ENCODE results near the gene WDR17.

WDR17 gene

DNA sequence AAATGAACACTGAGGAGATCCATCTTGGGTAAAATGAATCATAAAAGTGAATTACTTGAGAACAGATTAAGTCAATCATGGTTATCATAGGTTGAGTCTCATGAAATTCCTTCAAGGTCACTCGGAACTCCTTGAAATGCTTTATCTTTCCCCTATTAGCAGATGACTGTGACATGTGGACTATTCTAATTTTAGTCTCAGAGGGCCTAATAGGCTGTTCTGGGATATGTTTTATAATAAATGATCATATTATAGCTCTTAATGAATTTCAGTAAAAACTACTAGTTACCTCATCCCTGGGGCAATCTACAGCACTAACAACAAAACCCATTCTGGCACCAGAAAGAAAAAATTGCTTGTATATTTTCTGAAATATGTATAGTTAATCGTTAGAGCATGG, 85.1 kb downstream of the WDR17 start:
- Histone ChIP-seq H3K4me1 (ENCODE audit: insufficient read depth, low read length) (no peaks in the 10 kb centered on the region), H3K27ac (ENCODE audit: low read depth, low read length) (no peak overlapping the region), H3K9me3 (ENCODE audit: insufficient read depth, low read depth, low read length) (no peaks in the 10 kb centered on the region), H3K36me3 (ENCODE audit: insufficient read depth, low read length) (no peaks in the 10 kb centered on the region), H3K9ac (ENCODE audit: low read depth, low read length) (no peak overlapping the region), H3K4me3 (ENCODE audit: low read length) (no peak overlapping the region), H3K27me3 (ENCODE audit: insufficient read depth, low read length) (no peaks in the 10 kb centered on the region)
- WGBS, result 92% methylated on average over 2 of the region's 2 CpGs

DNA sequence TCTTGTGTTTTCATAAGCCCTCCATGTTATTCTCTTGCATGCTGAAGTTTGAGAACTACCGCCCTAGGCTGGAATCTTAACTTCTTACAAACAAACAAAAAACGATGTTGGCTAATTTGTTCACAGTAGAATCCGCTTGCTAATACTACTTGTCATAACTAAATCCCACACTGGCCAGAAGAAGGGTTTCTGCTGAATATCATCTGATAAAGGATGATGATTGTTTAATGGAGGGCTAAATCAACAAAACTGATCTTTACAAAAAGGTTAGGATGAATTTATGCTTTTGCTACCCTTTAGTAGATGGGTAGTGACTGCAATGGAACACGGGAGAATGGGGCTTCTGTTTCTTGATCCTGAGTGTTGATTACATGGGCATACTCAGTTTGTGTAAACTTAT, 87.5 kb downstream of the WDR17 start:
- Histone ChIP-seq H3K9ac (ENCODE audit: low read depth, low read length) (no peak overlapping the region), H3K9me3 (ENCODE audit: insufficient read depth, low read depth, low read length) (no peaks in the 10 kb centered on the region), H3K27ac (ENCODE audit: low read depth, low read length) (no peak overlapping the region), H3K27me3 (ENCODE audit: insufficient read depth, low read length) (no peaks in the 10 kb centered on the region), H3K4me3 (ENCODE audit: low read length) (no peak overlapping the region), H3K36me3 (ENCODE audit: insufficient read depth, low read length) (no peaks in the 10 kb centered on the region), H3K4me1 (ENCODE audit: insufficient read depth, low read length) (no peaks in the 10 kb centered on the region)
- WGBS, result 91% methylated on average over 4 of the region's 4 CpGs

DNA sequence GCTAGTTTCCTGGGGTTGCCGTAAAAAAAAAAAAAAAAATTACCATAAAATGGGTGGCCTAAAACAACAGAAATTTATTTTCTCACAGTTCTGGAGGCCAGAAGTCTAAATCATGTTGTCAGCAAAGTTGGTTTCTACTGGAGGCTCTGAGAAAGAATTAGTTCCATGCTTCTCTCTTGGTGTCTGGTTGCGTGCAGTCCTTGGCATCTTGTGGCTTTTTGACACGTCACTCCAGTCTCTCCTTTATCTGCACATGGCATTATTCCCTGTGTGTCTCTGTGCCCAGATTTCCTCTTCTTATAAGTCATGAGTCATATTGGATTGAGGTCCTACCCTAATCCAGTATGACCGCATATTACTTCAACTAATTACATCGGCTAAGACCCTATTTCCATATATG, 91.0 kb downstream of the WDR17 start:
- H3K9ac ChIP-seq (ENCODE audit: low read depth, low read length), result no peak overlapping the region
- no peak overlapping the region for H3K4me3 ChIP-seq (ENCODE audit: low read length)
- no peaks in the 10 kb centered on the region for H3K27me3 ChIP-seq (ENCODE audit: insufficient read depth, low read length)
- no peaks in the 10 kb centered on the region for H3K9me3 ChIP-seq (ENCODE audit: insufficient read depth, low read depth, low read length)
- H3K4me1 ChIP-seq (ENCODE audit: insufficient read depth, low read length), result no peaks in the 10 kb centered on the region
- no peaks in the 10 kb centered on the region for H3K36me3 ChIP-seq (ENCODE audit: insufficient read depth, low read length)
- over 99% methylated on average over 5 of the region's 5 CpGs for WGBS
- no peak overlapping the region for H3K27ac ChIP-seq (ENCODE audit: low read depth, low read length)

GRCh38 chr4:176163041-176163440, 97.4 kb downstream of the WDR17 start:
- Histone ChIP-seq H3K4me1 (ENCODE audit: insufficient read depth, low read length) (no peaks in the 10 kb centered on the region), H3K9me3 (ENCODE audit: insufficient read depth, low read depth, low read length) (no peaks in the 10 kb centered on the region), H3K27me3 (ENCODE audit: insufficient read depth, low read length) (no peaks in the 10 kb centered on the region), H3K27ac (ENCODE audit: low read depth, low read length) (no peak overlapping the region), H3K9ac (ENCODE audit: low read depth, low read length) (no peak overlapping the region), H3K4me3 (ENCODE audit: low read length) (no peak overlapping the region), H3K36me3 (ENCODE audit: insufficient read depth, low read length) (no peaks in the 10 kb centered on the region)
- WGBS, result 98% methylated on average over 3 of the region's 3 CpGs

- H3K9ac ChIP-seq (ENCODE audit: low read depth, low read length), result no peak overlapping the region
- no peaks in the 10 kb centered on the region for H3K27me3 ChIP-seq (ENCODE audit: insufficient read depth, low read length)
- no peak overlapping the region for H3K27ac ChIP-seq (ENCODE audit: low read depth, low read length)
- peaks cover 24% of the 10 kb centered on the region for H3K4me1 ChIP-seq (ENCODE audit: insufficient read depth, low read length)
- H3K9me3 ChIP-seq (ENCODE audit: insufficient read depth, low read depth, low read length), result no peaks in the 10 kb centered on the region
- 90% methylated on average over 1 of the region's 1 CpG for WGBS
- H3K36me3 ChIP-seq (ENCODE audit: insufficient read depth, low read length), result no peaks in the 10 kb centered on the region
- no peak overlapping the region for H3K4me3 ChIP-seq (ENCODE audit: low read length)
Observed at GRCh38 chr4:176185051-176185450, 119.4 kb downstream of the WDR17 start.

GRCh38 chr4:176186067-176186466, 120.4 kb downstream of the WDR17 start:
- no peaks in the 10 kb centered on the region for H3K36me3 ChIP-seq (ENCODE audit: insufficient read depth, low read length)
- H3K9ac ChIP-seq (ENCODE audit: low read depth, low read length), result no peak overlapping the region
- 42% methylated on average over 2 of the region's 2 CpGs for WGBS
- H3K27ac ChIP-seq (ENCODE audit: low read depth, low read length), result peak overlapping the region; percentile 54
- no peaks in the 10 kb centered on the region for H3K9me3 ChIP-seq (ENCODE audit: insufficient read depth, low read depth, low read length)
- peaks cover 28% of the 10 kb centered on the region for H3K4me1 ChIP-seq (ENCODE audit: insufficient read depth, low read length)
- no peaks in the 10 kb centered on the region for H3K27me3 ChIP-seq (ENCODE audit: insufficient read depth, low read length)
- no peak overlapping the region for H3K4me3 ChIP-seq (ENCODE audit: low read length)

- Histone ChIP-seq H3K4me1 (ENCODE audit: insufficient read depth, low read length) (peaks cover 28% of the 10 kb centered on the region), H3K4me3 (ENCODE audit: low read length) (no peak overlapping the region), H3K9me3 (ENCODE audit: insufficient read depth, low read depth, low read length) (no peaks in the 10 kb centered on the region), H3K9ac (ENCODE audit: low read depth, low read length) (no peak overlapping the region), H3K27me3 (ENCODE audit: insufficient read depth, low read length) (no peaks in the 10 kb centered on the region), H3K36me3 (ENCODE audit: insufficient read depth, low read length) (no peaks in the 10 kb centered on the region), H3K27ac (ENCODE audit: low read depth, low read length) (peak overlapping the region; percentile 54)
- 96% methylated on average over 6 of the region's 6 CpGs for WGBS
Observed at GRCh38 chr4:176186671-176187395, 121.2 kb downstream of the WDR17 start.

GRCh38 chr4:176187624-176188023, 122.0 kb downstream of the WDR17 start:
- no peaks in the 10 kb centered on the region for H3K9me3 ChIP-seq (ENCODE audit: insufficient read depth, low read depth, low read length)
- H3K9ac ChIP-seq (ENCODE audit: low read depth, low read length), result no peak overlapping the region
- H3K27ac ChIP-seq (ENCODE audit: low read depth, low read length), result no peak overlapping the region; the same call in 1 of the 2 replicates
- no peaks in the 10 kb centered on the region for H3K27me3 ChIP-seq (ENCODE audit: insufficient read depth, low read length)
- H3K36me3 ChIP-seq (ENCODE audit: insufficient read depth, low read length), result no peaks in the 10 kb centered on the region
- H3K4me1 ChIP-seq (ENCODE audit: insufficient read depth, low read length), result peaks cover 28% of the 10 kb centered on the region
- 87% methylated on average over 2 of the region's 2 CpGs for WGBS
- no peak overlapping the region for H3K4me3 ChIP-seq (ENCODE audit: low read length)

- peaks cover 33% of the 10 kb centered on the region for H3K4me1 ChIP-seq (ENCODE audit: insufficient read depth, low read length)
- no peaks in the 10 kb centered on the region for H3K9me3 ChIP-seq (ENCODE audit: insufficient read depth, low read depth, low read length)
- H3K27ac ChIP-seq (ENCODE audit: low read depth, low read length), result no peak overlapping the region
- no peaks in the 10 kb centered on the region for H3K27me3 ChIP-seq (ENCODE audit: insufficient read depth, low read length)
- H3K4me3 ChIP-seq (ENCODE audit: low read length), result no peak overlapping the region
- H3K9ac ChIP-seq (ENCODE audit: low read depth, low read length), result no peak overlapping the region
- no peaks in the 10 kb centered on the region for H3K36me3 ChIP-seq (ENCODE audit: insufficient read depth, low read length)
Observed at GRCh38 chr4:176188654-176189053, 123.0 kb downstream of the WDR17 start.

- Histone ChIP-seq H3K9ac (ENCODE audit: low read depth, low read length) (no peak overlapping the region), H3K4me3 (ENCODE audit: low read length) (no peak overlapping the region), H3K27ac (ENCODE audit: low read depth, low read length) (no peak overlapping the region), H3K27me3 (ENCODE audit: insufficient read depth, low read length) (no peaks in the 10 kb centered on the region), H3K4me1 (ENCODE audit: insufficient read depth, low read length) (peaks cover 34% of the 10 kb centered on the region), H3K9me3 (ENCODE audit: insufficient read depth, low read depth, low read length) (no peaks in the 10 kb centered on the region), H3K36me3 (ENCODE audit: insufficient read depth, low read length) (no peaks in the 10 kb centered on the region)
- WGBS, result 91% methylated on average over 10 of the region's 11 CpGs
Observed at GRCh38 chr4:176189891-176190795, 124.5 kb downstream of the WDR17 start.

DNA sequence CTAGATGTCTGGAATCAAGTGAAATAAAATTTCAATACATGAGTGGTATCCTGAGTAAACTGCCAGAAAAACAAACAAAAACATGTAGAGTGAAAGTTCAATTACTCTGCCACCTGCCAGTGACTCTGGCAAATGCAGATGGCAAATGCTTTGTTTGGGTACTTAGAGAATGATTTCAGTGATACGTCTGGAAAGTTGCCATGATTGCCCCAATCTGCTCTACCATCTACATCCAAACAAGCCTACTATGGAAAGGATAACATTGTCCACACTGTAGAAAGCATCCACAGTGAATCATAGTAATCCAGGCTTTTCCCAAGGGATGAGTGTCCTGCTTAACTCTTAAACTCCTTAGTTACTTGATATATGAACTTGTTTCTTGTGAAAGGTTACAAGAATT, 126.3 kb downstream of the WDR17 start:
- Histone ChIP-seq H3K27me3 (ENCODE audit: insufficient read depth, low read length) (no peaks in the 10 kb centered on the region), H3K4me1 (ENCODE audit: insufficient read depth, low read length) (peaks cover 18% of the 10 kb centered on the region), H3K36me3 (ENCODE audit: insufficient read depth, low read length) (no peaks in the 10 kb centered on the region), H3K9ac (ENCODE audit: low read depth, low read length) (no peak overlapping the region), H3K27ac (ENCODE audit: low read depth, low read length) (no peak overlapping the region), H3K9me3 (ENCODE audit: insufficient read depth, low read depth, low read length) (no peaks in the 10 kb centered on the region), H3K4me3 (ENCODE audit: low read length) (no peak overlapping the region)
- 63% methylated on average over 1 of the region's 1 CpG for WGBS
